ENCODE data around the gene THAP7.

DNA sequence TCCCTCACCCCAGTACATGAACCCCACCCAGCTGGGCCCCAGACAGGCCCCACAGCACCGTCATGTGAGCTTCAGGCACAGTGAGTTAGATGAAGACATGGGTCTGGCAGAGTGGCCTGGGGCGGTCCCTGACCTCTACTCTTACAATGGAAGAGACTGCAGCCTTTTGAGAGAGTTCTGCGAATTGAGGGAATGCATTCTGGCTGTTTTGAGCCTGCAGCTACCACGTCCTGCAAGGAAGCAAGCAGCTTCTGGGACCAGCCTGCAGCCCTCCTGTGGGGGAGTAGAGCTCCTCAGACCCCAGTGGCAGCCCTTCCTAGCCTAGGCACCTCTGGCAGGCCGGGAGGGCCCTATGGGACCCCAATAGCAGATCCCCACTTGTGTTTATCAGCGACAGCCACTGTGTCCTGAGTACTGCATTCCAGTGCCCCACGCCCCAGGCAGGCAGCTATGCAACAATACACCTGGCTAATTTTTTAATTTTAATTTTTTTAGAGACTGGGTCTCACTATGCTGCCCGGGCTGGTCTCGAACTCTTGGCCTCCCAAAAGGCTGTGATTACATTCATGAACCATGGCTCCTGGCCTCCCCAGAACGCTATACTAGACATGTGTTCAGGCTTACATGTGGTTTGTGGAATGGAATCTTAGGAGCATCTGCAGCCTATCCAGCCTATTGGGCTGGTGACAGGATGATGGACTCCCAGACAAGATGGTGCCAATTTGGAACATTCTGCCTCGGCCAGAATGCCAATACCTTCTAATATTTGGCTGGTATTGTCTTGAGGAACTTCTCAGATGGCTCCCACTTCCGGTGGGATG lies 31.2 kb upstream of the THAP7 start:
- TF ChIP-seq, protein P1, sequence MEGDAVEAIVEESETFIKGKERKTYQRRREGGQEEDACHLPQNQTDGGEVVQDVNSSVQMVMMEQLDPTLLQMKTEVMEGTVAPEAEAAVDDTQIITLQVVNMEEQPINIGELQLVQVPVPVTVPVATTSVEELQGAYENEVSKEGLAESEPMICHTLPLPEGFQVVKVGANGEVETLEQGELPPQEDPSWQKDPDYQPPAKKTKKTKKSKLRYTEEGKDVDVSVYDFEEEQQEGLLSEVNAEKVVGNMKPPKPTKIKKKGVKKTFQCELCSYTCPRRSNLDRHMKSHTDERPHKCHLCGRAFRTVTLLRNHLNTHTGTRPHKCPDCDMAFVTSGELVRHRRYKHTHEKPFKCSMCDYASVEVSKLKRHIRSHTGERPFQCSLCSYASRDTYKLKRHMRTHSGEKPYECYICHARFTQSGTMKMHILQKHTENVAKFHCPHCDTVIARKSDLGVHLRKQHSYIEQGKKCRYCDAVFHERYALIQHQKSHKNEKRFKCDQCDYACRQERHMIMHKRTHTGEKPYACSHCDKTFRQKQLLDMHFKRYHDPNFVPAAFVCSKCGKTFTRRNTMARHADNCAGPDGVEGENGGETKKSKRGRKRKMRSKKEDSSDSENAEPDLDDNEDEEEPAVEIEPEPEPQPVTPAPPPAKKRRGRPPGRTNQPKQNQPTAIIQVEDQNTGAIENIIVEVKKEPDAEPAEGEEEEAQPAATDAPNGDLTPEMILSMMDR (IDR thresholded peaks at IDR 0.05; ENCODE audit: low read depth, low read length) = no peak
- TF ChIP-seq EZH2phosphoT487 (IDR thresholded peaks at IDR 0.05; ENCODE audit: low read depth) = no peak
